ENCODE results near the gene DNAJC30.

GRCh38 chr7:73671857-73672445 lies 11.3 kb downstream of the DNAJC30 start:
- TF ChIP-seq, protein P1, sequence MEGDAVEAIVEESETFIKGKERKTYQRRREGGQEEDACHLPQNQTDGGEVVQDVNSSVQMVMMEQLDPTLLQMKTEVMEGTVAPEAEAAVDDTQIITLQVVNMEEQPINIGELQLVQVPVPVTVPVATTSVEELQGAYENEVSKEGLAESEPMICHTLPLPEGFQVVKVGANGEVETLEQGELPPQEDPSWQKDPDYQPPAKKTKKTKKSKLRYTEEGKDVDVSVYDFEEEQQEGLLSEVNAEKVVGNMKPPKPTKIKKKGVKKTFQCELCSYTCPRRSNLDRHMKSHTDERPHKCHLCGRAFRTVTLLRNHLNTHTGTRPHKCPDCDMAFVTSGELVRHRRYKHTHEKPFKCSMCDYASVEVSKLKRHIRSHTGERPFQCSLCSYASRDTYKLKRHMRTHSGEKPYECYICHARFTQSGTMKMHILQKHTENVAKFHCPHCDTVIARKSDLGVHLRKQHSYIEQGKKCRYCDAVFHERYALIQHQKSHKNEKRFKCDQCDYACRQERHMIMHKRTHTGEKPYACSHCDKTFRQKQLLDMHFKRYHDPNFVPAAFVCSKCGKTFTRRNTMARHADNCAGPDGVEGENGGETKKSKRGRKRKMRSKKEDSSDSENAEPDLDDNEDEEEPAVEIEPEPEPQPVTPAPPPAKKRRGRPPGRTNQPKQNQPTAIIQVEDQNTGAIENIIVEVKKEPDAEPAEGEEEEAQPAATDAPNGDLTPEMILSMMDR (IDR thresholded peaks at IDR 0.05) = no peak
- no peak for TF ChIP-seq POLR2A (IDR thresholded peaks at IDR 0.05)

Data from adrenal gland (tissue), 5 donors.